Peyer's patch (tissue), 4 donors: ENCODE measurements around the gene KLHDC7A. TPM values are rescaled to one million over a fixed set of nuclear protein-coding genes. Genes with fewer than 3 reads are reported as not detected.
A peak's percentile ranks its signal among the peaks of the same experiment; 100 is the strongest.

Source experiments
- DNase-seq, 3 donors: peaks; one replicate each; pipeline ENCODE4 v3.0.0-alpha.2; 2017 to 2019
- H3K27ac ChIP-seq, 4 donors: fragments of 200-600 bp; sonication (generic); one replicate each; pipeline ENCODE4 v1.5.1; 2016 to 2019
- H3K27me3 ChIP-seq, 2 donors: fragments of 200-600 bp; sonication (generic); one replicate each; pipeline ENCODE4 v1.5.1; 2019
- H3K36me3 ChIP-seq, 3 donors: fragments of 200-600 bp; sonication (generic); one replicate each; pipeline ENCODE4 v1.5.1; 2016 to 2019
- H3K4me1 ChIP-seq, 4 donors: fragments of 200-600 bp; sonication (generic); one replicate each; pipeline ENCODE4 v1.5.1; 2016 to 2019
- H3K4me3 ChIP-seq, 4 donors: fragments of 200-600 bp; sonication (generic); 1 replicate in 3 of 4; 2 replicates in 1 of 4; pipeline ENCODE4 v1.5.1; 2016 to 2019; ENCODE audit warnings: mild to moderate bottlenecking in 1 of 4
- H3K9me3 ChIP-seq, 4 donors: fragments of 200-600 bp; sonication (generic); one replicate each; pipeline ENCODE4 v1.5.1; 2016 to 2019; ENCODE audit warnings: mild to moderate bottlenecking in 1 of 4
- POLR2A ChIP-seq, 2 donors: fragments of 450-650 bp; IDR thresholded peaks; one replicate each; pipeline ENCODE4 v1.5.1; 2017; ENCODE audit warnings: antibody characterized with exemption in 2 of 2, mild to moderate bottlenecking in 2 of 2, moderate library complexity in 2 of 2
- total RNA-seq, 4 donors: library from RNA; depleted of rRNA; stranded (reverse); fragments of >200 nt; gene quantifications; one replicate each; pipeline ENCODE4 v1.1.0, GENCODE V29; 2016
- TF ChIP-seq, protein P1 (sequence below), 6 experiments: fragments of 450-650 bp in 4 of 6; fragments of 200-600 bp in 2 of 6; sonication (generic) in 1 of 6; IDR thresholded peaks; one replicate each; pipeline ENCODE4 v1.5.1; 2017 to 2019; ENCODE audit warnings: antibody characterized with exemption in 6 of 6, mild to moderate bottlenecking in 3 of 6, moderate library complexity in 1 of 6

KLHDC7A gene
- total RNA-seq, 4 donors from 2014 or later, result 0.27 to 0.70 (median 0.38) TPM; not detected in 1

DNA sequence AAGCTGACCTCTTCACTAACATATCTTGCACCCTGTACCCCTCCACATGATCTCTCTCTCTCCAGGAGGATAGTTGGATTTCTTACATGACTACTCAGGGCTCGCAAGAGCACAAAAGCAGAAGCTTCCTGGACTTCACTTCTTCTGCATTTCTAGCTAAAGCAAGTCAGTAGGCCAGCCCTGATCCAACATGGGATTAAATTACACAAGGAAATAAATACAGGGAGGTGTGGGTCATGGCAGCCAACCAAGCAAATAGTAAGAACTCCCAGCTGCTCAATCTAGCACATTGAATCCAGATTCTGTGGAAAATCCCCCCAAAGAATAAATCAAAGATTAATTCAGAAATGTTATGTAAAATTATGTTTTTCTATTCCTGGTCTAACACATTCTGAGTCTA lies 33.3 kb downstream of the KLHDC7A start:
- no peak for DNase-seq
- Histone ChIP-seq H3K36me3 (no peaks in the 10 kb centered on the region), H3K9me3 (peaks cover 0 to 6% (median 0%) of the 10 kb centered on the region in 4 donors), H3K27me3 (no peaks in the 10 kb centered on the region), H3K4me1 (no peaks in the 10 kb centered on the region), H3K27ac (no peak overlapping the region), H3K4me3 (no peak overlapping the region)
- TF ChIP-seq POLR2A (IDR thresholded peaks at IDR 0.05), result no peak
- TF ChIP-seq, protein P1, sequence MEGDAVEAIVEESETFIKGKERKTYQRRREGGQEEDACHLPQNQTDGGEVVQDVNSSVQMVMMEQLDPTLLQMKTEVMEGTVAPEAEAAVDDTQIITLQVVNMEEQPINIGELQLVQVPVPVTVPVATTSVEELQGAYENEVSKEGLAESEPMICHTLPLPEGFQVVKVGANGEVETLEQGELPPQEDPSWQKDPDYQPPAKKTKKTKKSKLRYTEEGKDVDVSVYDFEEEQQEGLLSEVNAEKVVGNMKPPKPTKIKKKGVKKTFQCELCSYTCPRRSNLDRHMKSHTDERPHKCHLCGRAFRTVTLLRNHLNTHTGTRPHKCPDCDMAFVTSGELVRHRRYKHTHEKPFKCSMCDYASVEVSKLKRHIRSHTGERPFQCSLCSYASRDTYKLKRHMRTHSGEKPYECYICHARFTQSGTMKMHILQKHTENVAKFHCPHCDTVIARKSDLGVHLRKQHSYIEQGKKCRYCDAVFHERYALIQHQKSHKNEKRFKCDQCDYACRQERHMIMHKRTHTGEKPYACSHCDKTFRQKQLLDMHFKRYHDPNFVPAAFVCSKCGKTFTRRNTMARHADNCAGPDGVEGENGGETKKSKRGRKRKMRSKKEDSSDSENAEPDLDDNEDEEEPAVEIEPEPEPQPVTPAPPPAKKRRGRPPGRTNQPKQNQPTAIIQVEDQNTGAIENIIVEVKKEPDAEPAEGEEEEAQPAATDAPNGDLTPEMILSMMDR (IDR thresholded peaks at IDR 0.05), result no peak

DNA sequence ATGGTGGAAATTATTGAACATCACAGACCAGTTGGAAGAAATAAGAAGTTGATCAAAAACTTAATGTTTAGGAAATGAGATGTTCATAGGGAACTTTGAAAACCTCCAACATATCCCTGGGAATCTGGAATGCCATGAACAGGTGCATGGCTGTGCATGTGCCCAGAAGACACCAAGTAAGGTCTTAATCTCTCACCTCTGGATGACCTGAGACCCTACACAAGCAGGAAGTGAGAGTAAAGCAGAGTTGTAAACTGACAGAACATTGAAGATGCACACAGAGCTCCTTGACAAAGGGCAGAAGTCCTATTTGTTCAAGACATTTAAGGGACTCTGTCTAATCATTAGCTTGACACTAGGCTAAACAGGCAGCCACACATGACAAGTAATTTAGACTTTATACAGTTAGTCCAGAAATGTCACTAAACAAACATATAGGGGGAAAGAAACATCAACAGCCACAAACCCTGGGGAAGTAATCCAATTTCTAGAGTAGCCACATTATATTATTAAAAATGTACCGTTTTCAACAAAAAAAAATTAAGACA lies 34.5 kb downstream of the KLHDC7A start:
- no peaks in the 10 kb centered on the region for H3K27me3 ChIP-seq
- H3K36me3 ChIP-seq, result no peaks in the 10 kb centered on the region
- no peak for DNase-seq
- H3K27ac ChIP-seq, result no peak overlapping the region
- H3K4me1 ChIP-seq, result no peaks in the 10 kb centered on the region
- no peak overlapping the region for H3K4me3 ChIP-seq
- peaks cover 0 to 6% (median 0%) of the 10 kb centered on the region in 4 donors for H3K9me3 ChIP-seq
- no peak for TF ChIP-seq POLR2A (IDR thresholded peaks at IDR 0.05)
- TF ChIP-seq, protein P1 (IDR thresholded peaks at IDR 0.05), result no peak

DNA sequence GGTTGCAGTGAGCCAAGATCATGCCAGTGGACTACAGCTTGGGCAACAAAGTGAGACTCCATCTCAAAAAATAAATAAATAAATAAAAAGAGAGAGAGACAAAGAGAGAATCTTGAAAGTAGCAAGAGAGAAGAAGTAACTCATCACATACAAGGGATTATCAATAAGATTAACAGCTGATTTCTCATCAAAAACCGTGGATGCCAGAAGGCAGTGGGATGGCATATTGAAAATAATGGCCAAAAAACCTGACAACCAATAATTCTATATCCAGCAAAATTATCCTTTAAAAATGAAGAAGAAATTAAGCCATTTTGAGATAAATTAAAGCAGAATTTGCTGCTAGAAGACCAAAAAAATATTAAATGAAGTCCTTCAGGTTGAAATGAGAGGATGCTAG lies 35.7 kb downstream of the KLHDC7A start:
- Histone ChIP-seq H3K4me3 (no peak overlapping the region), H3K36me3 (no peaks in the 10 kb centered on the region), H3K9me3 (peaks cover 0 to 6% (median 0%) of the 10 kb centered on the region in 4 donors), H3K4me1 (no peaks in the 10 kb centered on the region), H3K27ac (no peak overlapping the region), H3K27me3 (no peaks in the 10 kb centered on the region)
- TF ChIP-seq, protein P1 (IDR thresholded peaks at IDR 0.05), result no peak
- no peak for TF ChIP-seq POLR2A (IDR thresholded peaks at IDR 0.05)
- DNase-seq, result no peak

DNA sequence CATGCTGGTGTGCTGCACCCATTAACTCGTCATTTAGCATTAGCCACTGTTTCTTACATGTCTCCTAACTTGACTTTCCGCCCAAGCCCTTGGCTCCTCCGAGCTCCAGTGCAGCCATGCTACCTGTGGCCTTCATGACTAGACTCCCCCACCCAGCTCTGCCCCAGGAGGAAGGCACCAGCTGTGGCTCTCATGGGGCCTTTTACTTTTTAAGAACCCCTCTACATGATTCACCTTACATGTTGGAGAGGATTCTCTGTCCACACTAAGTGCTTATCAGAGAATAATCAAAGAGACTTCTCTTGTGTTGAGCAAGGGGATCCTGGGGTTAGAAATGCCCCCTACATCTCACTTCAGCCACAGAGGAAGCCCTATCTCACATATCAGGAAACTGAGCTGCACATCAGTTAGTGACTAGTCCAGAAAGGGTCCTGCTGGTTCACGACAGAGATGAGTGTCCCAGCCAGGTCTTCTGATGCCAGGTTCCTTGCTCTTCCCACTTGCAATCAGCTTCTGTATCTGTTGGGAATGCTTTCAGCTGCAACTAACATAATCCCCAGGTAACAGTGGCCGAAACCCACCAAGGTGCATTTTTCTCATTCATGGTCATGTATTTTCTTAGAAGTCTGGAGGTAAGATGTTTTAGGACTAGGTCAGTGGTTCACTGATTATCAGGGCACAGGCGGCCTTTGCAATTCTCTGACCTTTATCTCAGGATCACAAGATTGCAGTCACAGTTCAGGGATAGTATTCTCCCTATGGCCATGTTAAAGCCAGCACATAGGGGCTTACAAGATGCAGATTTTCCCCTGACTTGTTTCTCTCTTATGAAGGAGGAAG lies 45.9 kb downstream of the KLHDC7A start:
- Histone ChIP-seq H3K4me1 (no peaks in the 10 kb centered on the region), H3K27me3 (no peaks in the 10 kb centered on the region), H3K36me3 (no peaks in the 10 kb centered on the region), H3K27ac (no peak overlapping the region), H3K4me3 (no peak overlapping the region), H3K9me3 (no peaks in the 10 kb centered on the region)
- TF ChIP-seq, protein P1 (IDR thresholded peaks at IDR 0.05), result no peak
- TF ChIP-seq POLR2A (IDR thresholded peaks at IDR 0.05), result no peak
- peak in 1 of 3 donors; percentile 21 for DNase-seq

DNA sequence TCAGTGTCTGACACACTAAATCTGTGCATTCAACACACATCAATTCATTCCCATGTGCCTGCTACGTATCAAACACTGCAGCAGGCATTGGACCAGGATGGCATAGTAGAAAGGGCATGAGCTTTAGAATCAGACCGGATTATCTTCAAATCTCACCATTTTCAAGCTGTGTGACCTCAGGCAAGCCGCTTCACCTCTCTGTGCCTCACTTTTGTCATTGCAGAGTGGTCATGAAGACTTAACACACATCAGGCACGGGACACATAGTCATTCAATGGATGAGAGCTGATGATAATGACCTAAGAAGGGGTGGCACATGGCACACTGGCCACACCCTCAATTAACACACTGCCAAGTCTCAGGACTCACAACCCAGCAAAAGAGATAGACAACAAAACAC lies 46.8 kb downstream of the KLHDC7A start:
- DNase-seq, result peak in 1 of 3 donors; percentile 19
- no peaks in the 10 kb centered on the region for H3K9me3 ChIP-seq
- TF ChIP-seq, protein P1 (IDR thresholded peaks at IDR 0.05), result no peak
- TF ChIP-seq POLR2A (IDR thresholded peaks at IDR 0.05), result no peak
- H3K27ac ChIP-seq, result no peak overlapping the region
- H3K4me1 ChIP-seq, result no peaks in the 10 kb centered on the region
- no peaks in the 10 kb centered on the region for H3K36me3 ChIP-seq
- no peaks in the 10 kb centered on the region for H3K27me3 ChIP-seq
- H3K4me3 ChIP-seq, result no peak overlapping the region
